Endometrial microvascular endothelial cells (primary cell): ENCODE results near the gene PUM2. TPM values are rescaled to one million over a fixed set of nuclear protein-coding genes. Genes with fewer than 3 reads are reported as not detected.
"Not testable (repeated sequence)": the region's sequence is repeated elsewhere in the genome, so short reads cannot be mapped to it uniquely, and the experiment has no call there.

Experiments
- in situ Hi-C: cut with HindIII; loops from 2 replicates; pipeline ENCODE4 v1.10.0; 2017; ENCODE audit warnings: low sequenced_read_pairs, low pct_unique_long_range_greater_than_20kb; ENCODE audit errors: inconsistent ontology term
- total RNA-seq: library from RNA; depleted of rRNA; stranded (reverse); fragments of >200 nt; gene quantifications from one replicate; pipeline ENCODE4 v1.2.3, GENCODE V29; 2015; ENCODE audit errors: inconsistent ontology term

PUM2 gene
- total RNA-seq, 1 donor from 2014 or later: 27.0 TPM

- in situ Hi-C loops: no loop called here
These were observed 46.2 kb downstream of the PUM2 start for GRCh38 chr2:20304411-20304810.

DNA sequence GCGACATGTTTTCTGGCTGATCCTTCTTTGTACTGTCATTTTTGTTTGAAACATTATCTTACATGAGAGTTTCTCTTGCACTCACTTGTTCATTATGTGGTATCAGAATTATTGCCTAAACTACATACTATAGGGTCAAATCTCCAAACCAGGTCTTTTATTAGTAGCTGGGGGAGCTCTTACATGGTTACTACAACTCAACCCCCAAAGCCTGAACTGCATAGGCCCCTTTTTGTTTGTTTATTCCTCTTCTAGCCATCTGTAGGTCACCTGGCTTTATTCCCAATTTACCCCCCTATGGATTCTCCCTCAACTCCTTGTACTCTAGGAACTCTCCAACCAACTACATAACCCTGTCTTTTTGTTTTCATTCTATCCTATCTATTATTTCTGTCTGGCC, 46.7 kb downstream of the PUM2 start:
- in situ Hi-C loops: no loop called here

- in situ Hi-C loops: no loop called here
These were observed 48.6 kb downstream of the PUM2 start for GRCh38 chr2:20302019-20302418.

- in situ Hi-C loops: no loop called here
These were observed 50.0 kb downstream of the PUM2 start for GRCh38 chr2:20300656-20301055.

GRCh38 chr2:20299113-20299512, 51.5 kb downstream of the PUM2 start:
- in situ Hi-C loops: no loop called here

DNA sequence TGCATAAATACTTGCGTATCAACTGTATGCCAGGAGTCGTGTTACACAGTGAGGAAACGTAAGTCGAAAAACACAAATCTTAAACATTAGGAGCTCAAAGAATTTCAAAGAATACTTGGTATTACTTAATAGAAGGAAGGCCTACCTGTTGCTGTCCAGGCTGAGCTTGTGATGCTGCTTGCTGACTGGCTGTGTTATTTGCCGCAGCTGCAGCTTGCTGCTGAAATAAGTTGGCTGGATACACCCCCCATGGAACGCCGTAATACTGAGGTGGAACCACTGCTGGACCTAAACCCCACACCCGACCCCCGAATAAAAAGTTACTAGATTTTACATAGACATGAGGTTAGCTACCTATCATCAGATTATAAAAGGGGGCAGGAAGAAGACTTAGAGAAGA, 56.4 kb downstream of the PUM2 start:
- in situ Hi-C loops: no loop called here

DNA sequence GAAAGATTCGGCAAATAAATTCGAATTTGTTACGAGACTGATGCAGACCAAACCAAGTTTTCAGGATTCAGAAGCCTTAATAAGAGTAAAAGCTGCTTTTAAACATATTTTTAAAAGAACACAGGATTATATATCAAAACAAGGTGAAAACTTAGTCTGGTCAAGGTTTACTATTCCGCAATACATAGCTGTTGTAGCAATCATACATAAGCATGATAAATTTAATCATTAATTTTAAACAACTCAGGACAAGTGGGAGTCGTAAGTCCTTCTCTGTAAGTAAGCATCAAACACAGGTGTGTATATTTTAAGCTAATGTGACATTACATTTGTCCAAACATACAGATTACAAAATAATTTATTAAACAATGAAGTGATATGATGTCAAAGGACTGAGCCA, 57.7 kb downstream of the PUM2 start:
- in situ Hi-C loops: no loop called here

GRCh38 chr2:20291846-20292408, 58.7 kb downstream of the PUM2 start:
- in situ Hi-C loops: no loop called here

DNA sequence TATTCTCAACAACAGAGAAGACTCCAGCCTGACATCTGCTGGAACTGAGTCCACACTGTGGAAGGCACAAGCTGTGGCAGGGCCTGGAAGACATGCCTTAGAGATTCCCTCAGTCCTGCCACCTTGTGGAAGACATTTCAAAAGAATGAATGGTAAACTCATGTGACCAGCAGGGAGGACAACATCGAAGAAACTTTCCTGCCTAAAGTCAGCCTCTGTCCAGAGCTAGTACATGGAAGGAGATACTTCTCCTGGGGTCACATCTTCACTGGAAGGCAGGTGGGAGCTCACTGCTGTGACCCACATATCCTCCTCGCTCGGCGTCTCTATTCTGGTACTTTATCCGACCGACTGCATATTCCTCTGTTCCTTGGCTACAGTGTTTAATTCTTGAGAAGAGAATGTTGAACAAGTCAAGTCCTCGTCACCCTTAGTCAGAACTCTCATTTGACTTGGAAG, 59.5 kb downstream of the PUM2 start:
- in situ Hi-C loops: no loop called here

DNA sequence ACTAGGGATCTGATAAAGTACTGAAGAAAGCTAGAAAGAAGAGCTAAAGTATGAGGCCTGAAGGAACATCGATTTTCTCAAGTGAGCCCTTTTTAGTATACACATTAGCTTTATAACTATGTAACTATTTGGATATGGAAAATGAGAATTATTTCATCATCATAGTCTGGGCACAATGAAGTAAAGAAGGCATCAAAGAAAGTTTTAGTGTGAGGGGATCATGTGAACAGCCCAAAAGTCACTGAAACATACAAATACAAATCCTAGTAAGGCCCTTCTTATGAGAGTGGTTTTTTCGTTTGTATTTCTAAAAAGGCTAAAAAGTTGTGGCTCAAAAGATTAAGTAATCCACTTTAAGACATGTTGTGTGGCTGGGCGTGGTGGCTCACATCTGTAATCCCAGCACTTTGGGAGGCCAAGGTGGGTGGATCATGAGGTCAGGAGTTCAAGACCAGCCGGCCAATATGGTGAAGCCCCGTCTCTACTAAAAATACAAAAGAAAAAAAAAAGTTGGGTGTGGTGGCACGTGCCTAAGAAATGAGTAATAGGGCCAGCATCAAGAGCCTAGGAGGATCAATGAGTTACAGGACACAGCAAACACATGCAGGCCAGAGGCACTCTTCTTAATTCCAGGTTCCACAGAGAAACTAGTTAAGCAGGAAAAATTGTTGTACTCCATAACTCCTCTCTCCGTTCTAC, 61.9 kb downstream of the PUM2 start:
- in situ Hi-C loops: no loop called here

DNA sequence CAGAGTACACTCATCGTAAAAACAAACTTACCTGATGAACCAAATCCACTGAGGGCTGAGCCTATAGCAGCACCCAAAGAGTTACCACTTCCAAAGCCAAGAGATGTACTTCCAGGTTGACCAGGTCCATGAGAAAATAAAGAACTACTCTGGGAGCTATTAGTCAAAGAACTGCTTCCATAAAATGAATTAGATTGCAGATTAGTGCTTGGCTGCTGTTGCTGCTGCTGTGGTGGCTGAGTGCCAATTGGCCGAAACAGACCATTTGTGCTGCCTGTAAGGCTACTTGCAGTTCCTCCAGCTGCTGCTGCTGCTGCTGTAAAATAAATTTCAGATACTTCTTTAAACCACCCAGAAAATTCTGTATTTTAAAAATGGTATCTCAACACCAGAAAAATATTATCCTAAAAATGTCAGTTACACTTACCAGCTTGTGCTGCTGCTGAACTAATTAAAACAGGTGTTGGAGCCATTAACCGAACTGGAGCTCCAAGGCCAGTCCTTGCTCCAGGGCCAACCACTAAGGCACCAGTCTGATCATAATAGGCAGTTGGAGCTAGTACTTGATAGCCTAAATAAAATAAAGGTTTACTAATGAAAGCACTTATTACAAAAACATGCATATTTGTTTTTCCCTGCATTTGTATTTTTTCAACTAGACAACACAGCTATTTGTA, 67.6 kb downstream of the PUM2 start:
- in situ Hi-C loops: no loop called here

- in situ Hi-C loops: no loop called here
These were observed 68.8 kb downstream of the PUM2 start for GRCh38 chr2:20281876-20282275.

DNA sequence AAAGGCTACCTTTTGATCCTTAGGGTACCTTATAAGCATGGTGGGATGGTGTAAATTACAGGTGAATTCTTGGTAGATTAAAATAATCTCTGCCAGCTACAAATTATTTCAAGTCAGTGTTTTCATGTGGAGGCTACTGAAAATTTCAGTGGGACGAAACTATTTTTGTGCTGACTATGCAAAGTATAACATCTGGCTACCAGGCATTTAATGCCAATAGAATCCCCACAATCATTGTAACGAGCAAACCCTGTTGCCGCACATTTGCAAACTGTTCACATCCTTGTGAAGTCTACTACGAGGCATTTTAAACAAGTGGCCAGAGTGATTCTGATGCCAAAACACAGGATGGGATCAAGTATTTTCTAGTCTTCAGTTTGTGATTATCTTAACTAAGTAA, 77.6 kb downstream of the PUM2 start:
- in situ Hi-C loops: no loop called here

GRCh38 chr2:20268317-20268716, 82.3 kb downstream of the PUM2 start:
- in situ Hi-C loops: not testable (repeated sequence)

- in situ Hi-C loops: no loop called here
These were observed 83.1 kb downstream of the PUM2 start for GRCh38 chr2:20267529-20267928.

DNA sequence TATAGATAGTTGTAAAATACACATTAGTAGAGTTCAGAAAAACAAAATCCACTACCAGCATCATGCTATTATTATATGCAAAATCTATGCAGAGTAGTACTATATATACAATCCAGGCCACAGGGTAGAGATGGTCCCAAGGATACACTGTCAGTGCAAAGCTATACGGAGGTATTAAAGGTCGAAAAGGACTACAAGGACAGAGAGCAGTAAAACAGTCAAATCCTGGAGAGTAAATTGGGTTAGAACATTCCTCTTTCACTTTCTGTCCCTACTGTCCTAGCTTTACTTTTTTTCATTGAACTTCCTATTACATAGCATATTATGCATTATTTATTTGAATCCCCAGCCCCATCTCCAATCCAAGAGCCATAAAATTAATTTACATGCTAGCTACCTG, 86.0 kb downstream of the PUM2 start:
- in situ Hi-C loops: no loop called here

DNA sequence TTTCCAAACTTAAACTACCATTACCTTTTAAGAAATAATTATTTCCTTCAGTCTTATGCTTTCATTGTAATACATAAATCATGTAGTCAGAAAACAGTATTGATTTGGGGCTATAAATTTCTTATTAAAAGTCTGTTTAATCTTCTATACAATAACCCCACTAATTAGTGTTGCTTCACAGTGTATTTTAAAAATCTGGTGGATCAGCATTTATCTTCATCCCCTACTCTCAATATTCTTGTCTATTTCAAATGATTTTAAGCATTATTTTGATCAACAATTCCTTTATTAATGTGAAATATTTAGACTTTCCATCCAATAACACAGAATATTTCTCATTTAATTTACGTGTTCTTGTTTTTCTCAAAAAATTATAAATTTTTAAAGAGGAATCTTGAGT, 93.2 kb downstream of the PUM2 start:
- in situ Hi-C loops: no loop called here

DNA sequence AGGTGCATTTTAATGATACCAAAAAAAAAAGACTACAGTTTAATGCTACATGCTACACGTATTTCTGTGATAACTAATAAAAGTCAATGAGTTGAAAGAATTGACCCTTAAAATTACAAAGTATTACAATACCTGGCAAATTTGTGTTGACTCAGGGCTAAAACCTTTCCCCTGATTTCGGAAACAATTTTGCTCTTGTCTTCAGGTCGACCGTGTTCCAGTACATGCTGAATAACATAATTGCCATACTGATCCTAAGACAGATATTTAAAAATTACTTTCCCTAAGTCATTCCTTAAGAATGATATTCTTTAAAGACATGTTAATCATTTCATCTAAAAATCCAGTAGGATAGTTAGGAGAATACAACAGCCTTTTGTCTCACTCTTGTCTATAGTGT, 95.9 kb downstream of the PUM2 start:
- in situ Hi-C loops: no loop called here

- in situ Hi-C loops: no loop called here
These were observed 100.2 kb downstream of the PUM2 start for GRCh38 chr2:20250436-20250835.

DNA sequence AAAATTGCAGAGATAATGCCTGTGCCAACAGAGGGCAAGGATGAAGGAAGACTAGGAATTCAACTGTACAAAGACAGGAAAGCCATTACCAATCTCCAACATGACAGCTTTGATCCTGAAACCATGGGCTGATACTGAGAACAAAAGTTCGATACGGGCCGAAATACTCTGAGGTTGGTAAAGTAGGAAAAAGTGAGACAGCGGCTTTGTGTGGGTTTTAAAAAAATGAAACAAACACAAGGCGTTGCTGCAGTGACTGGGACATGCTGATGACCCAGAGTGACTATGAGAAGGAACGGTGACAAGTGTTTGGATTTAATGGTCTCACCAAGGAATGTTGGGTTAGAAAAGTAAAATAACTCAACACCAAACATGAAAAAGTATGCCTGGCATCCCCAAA, 101.5 kb downstream of the PUM2 start:
- in situ Hi-C loops: no loop called here
